Effector memory CD4-positive, alpha-beta T cell (primary cell): ENCODE data around the gene EMC6.

Source experiments
- DNase-seq, 3 donors: peaks; one replicate each; pipeline ENCODE4 v3.0.0-alpha.2; 2020
- H3K27ac ChIP-seq: 2 replicates; pipeline ENCODE4 v1.7.0; 2013; ENCODE audit warnings: mild to moderate bottlenecking, low read length, moderate library complexity; ENCODE audit not compliant: insufficient read depth, poor library complexity, severe bottlenecking
- H3K27me3 ChIP-seq: replicated peaks from 2 replicates; pipeline ENCODE4 v1.7.0; 2013; ENCODE audit warnings: mild to moderate bottlenecking, low read length; ENCODE audit not compliant: insufficient read depth, control insufficient read depth, poor library complexity, severe bottlenecking
- H3K36me3 ChIP-seq: 2 replicates; pipeline ENCODE4 v1.7.0; 2013; ENCODE audit warnings: mild to moderate bottlenecking, low read length, moderate library complexity; ENCODE audit not compliant: control insufficient read depth, insufficient read depth
- H3K4me1 ChIP-seq: 2 replicates; pipeline ENCODE4 v1.7.0; 2013; ENCODE audit warnings: low read length, mild to moderate bottlenecking; ENCODE audit not compliant: control insufficient read depth, insufficient read depth, poor library complexity, severe bottlenecking
- H3K4me3 ChIP-seq: 2 replicates; pipeline ENCODE4 v1.7.0; 2013; ENCODE audit warnings: low read length, low read depth, mild to moderate bottlenecking; ENCODE audit not compliant: insufficient read depth, poor library complexity, severe bottlenecking
- H3K9me3 ChIP-seq: 2 replicates; pipeline ENCODE4 v1.7.0; 2013; ENCODE audit warnings: mild to moderate bottlenecking, low read length, moderate library complexity; ENCODE audit not compliant: control insufficient read depth

The EMC6 gene

GRCh38 chr17:3679531-3680126 is 11.0 kb downstream of the EMC6 start:
- Histone ChIP-seq H3K4me3 (no peak overlapping the region), H3K27me3 (no peaks in the 10 kb centered on the region), H3K36me3 (peaks cover 5% of the 10 kb centered on the region), H3K9me3 (no peaks in the 10 kb centered on the region), H3K4me1 (no peaks in the 10 kb centered on the region), H3K27ac (no peak overlapping the region)
- no peak for DNase-seq

GRCh38 chr17:3681057-3681456 is 12.4 kb downstream of the EMC6 start:
- Histone ChIP-seq H3K27ac (no peak overlapping the region), H3K4me3 (no peak overlapping the region), H3K4me1 (no peaks in the 10 kb centered on the region), H3K27me3 (no peaks in the 10 kb centered on the region), H3K9me3 (no peaks in the 10 kb centered on the region), H3K36me3 (peaks cover 5% of the 10 kb centered on the region)
- DNase-seq, result no peak

GRCh38 chr17:3681565-3681964 is 13.0 kb downstream of the EMC6 start:
- Histone ChIP-seq H3K27ac (no peak overlapping the region), H3K9me3 (no peaks in the 10 kb centered on the region), H3K27me3 (no peaks in the 10 kb centered on the region), H3K4me1 (no peaks in the 10 kb centered on the region), H3K36me3 (peaks cover 5% of the 10 kb centered on the region), H3K4me3 (no peak overlapping the region)
- no peak for DNase-seq

GRCh38 chr17:3682033-3682432 is 13.4 kb downstream of the EMC6 start:
- Histone ChIP-seq H3K4me3 (no peak overlapping the region), H3K27ac (no peak overlapping the region)

GRCh38 chr17:3683054-3683511 is 14.5 kb downstream of the EMC6 start:
- Histone ChIP-seq H3K4me1 (no peaks in the 10 kb centered on the region), H3K9me3 (no peaks in the 10 kb centered on the region), H3K27ac (no peak overlapping the region), H3K36me3 (peaks cover under 1% of the 10 kb centered on the region), H3K27me3 (no peaks in the 10 kb centered on the region), H3K4me3 (no peak overlapping the region)
- peak; percentile 21 to 41 (median 21) for DNase-seq

More at GRCh38 chr17:3682033-3682432, 13.4 kb downstream of the EMC6 start:
- H3K9me3 ChIP-seq, result no peaks in the 10 kb centered on the region
- no peaks in the 10 kb centered on the region for H3K27me3 ChIP-seq
- no peak for DNase-seq
- H3K36me3 ChIP-seq, result peaks cover 5% of the 10 kb centered on the region
- no peaks in the 10 kb centered on the region for H3K4me1 ChIP-seq

GRCh38 chr17:3685174-3685573 is 16.6 kb downstream of the EMC6 start:
- DNase-seq, result no peak
- Histone ChIP-seq H3K36me3 (peaks cover 5% of the 10 kb centered on the region), H3K9me3 (no peaks in the 10 kb centered on the region), H3K4me3 (no peak overlapping the region), H3K4me1 (no peaks in the 10 kb centered on the region), H3K27me3 (no peaks in the 10 kb centered on the region), H3K27ac (no peak overlapping the region)

GRCh38 chr17:3688027-3688553 is 19.5 kb downstream of the EMC6 start:
- Histone ChIP-seq H3K27me3 (no peaks in the 10 kb centered on the region), H3K36me3 (peaks cover 19% of the 10 kb centered on the region), H3K4me1 (no peaks in the 10 kb centered on the region), H3K4me3 (no peak overlapping the region), H3K9me3 (no peaks in the 10 kb centered on the region), H3K27ac (no peak overlapping the region)
- no peak for DNase-seq

- no peak for DNase-seq
- H3K4me1 ChIP-seq, result no peaks in the 10 kb centered on the region
These were observed 20.2 kb downstream of the EMC6 start for GRCh38 chr17:3688852-3689261.

GRCh38 chr17:3689262-3690093 is 20.9 kb downstream of the EMC6 start:
- no peak for DNase-seq
- Histone ChIP-seq H3K4me3 (no peak overlapping the region), H3K4me1 (no peaks in the 10 kb centered on the region), H3K27ac (no peak overlapping the region), H3K9me3 (no peaks in the 10 kb centered on the region), H3K36me3 (peaks cover 19% of the 10 kb centered on the region), H3K27me3 (no peaks in the 10 kb centered on the region)

More at GRCh38 chr17:3688852-3689261, 20.2 kb downstream of the EMC6 start:
- peaks cover 19% of the 10 kb centered on the region for H3K36me3 ChIP-seq
- H3K27me3 ChIP-seq, result no peaks in the 10 kb centered on the region
- H3K27ac ChIP-seq, result no peak overlapping the region
- H3K9me3 ChIP-seq, result no peaks in the 10 kb centered on the region
- no peak overlapping the region for H3K4me3 ChIP-seq
